DOHH2 (cell line): ENCODE results near the gene GDF2.

Source experiments
- H3F3A ChIP-seq: fragments of 200-600 bp; sonication (generic), shearing (Covaris generic); 2 replicates; pipeline ENCODE4 v1.6.0; 2016; ENCODE audit warnings: antibody characterized with exemption, mild to moderate bottlenecking; ENCODE audit not compliant: control insufficient read depth, insufficient read depth
- H3K27ac ChIP-seq: fragments of 200-600 bp; sonication (generic); 2 replicates; pipeline ENCODE4 v1.5.1; 2014; ENCODE audit warnings: low read depth, mild to moderate bottlenecking, low read length, moderate library complexity
- H3K27me3 ChIP-seq: fragments of 200-600 bp; sonication (generic); 2 replicates; pipeline ENCODE4 v1.6.1; 2014; ENCODE audit warnings: mild to moderate bottlenecking, low read length, mixed read lengths; ENCODE audit not compliant: control insufficient read depth
- H3K36me3 ChIP-seq: fragments of 200-600 bp; sonication (generic); 2 replicates; pipeline ENCODE4 v1.6.1; 2014; ENCODE audit warnings: mild to moderate bottlenecking, low read length, moderate library complexity, mixed read lengths; ENCODE audit not compliant: control insufficient read depth
- H3K4me1 ChIP-seq: fragments of 200-600 bp; sonication (generic); 2 replicates; pipeline ENCODE4 v1.6.1; 2014; ENCODE audit warnings: mild to moderate bottlenecking, low read length, mixed read lengths; ENCODE audit not compliant: control insufficient read depth
- H3K4me2 ChIP-seq: fragments of 200-600 bp; sonication (generic); 2 replicates; pipeline ENCODE4 v1.6.0; 2014; ENCODE audit warnings: mild to moderate bottlenecking, low read length, moderate library complexity
- H3K4me3 ChIP-seq: fragments of 200-600 bp; sonication (generic); 2 replicates; pipeline ENCODE4 v1.5.1; 2014; ENCODE audit warnings: mild to moderate bottlenecking, low read length, mixed read lengths
- H3K79me2 ChIP-seq: fragments of 200-600 bp; sonication (generic); 2 replicates; pipeline ENCODE4 v1.6.1; 2014; ENCODE audit warnings: mild to moderate bottlenecking, low read length, mixed read lengths; ENCODE audit not compliant: control insufficient read depth
- H3K9me2 ChIP-seq: fragments of 200-600 bp; sonication (generic); replicated peaks from 2 replicates; pipeline ENCODE4 v1.6.1; 2014; ENCODE audit warnings: mild to moderate bottlenecking, low read length, mixed read lengths; ENCODE audit not compliant: control insufficient read depth
- H3K9me3 ChIP-seq: fragments of 200-600 bp; sonication (generic); 2 replicates; pipeline ENCODE4 v1.6.1; 2014; ENCODE audit warnings: antibody characterized with exemption, low read length, mixed read lengths; ENCODE audit not compliant: control insufficient read depth, insufficient read depth
- H4K20me1 ChIP-seq: fragments of 200-600 bp; sonication (generic); 2 replicates; pipeline ENCODE4 v1.6.0; 2014; ENCODE audit warnings: low read depth, mild to moderate bottlenecking, antibody characterized with exemption, low read length, moderate library complexity; ENCODE audit not compliant: control insufficient read depth, insufficient read depth
- EZH2phosphoT487 ChIP-seq: fragments of 200-600 bp; sonication (generic); IDR thresholded peaks from 2 replicates; pipeline ENCODE4 v1.6.1; 2017; ENCODE audit warnings: borderline replicate concordance, mild to moderate bottlenecking, antibody characterized with exemption, low read length, moderate library complexity, mixed read lengths
- TF ChIP-seq, protein P1 (sequence below): fragments of 200-600 bp; sonication (generic); IDR thresholded peaks from one replicate; pipeline ENCODE4 v1.5.1; 2014; ENCODE audit warnings: antibody characterized with exemption, mild to moderate bottlenecking, low read depth, low read length; ENCODE audit not compliant: poor library complexity, severe bottlenecking

Gene GDF2

DNA sequence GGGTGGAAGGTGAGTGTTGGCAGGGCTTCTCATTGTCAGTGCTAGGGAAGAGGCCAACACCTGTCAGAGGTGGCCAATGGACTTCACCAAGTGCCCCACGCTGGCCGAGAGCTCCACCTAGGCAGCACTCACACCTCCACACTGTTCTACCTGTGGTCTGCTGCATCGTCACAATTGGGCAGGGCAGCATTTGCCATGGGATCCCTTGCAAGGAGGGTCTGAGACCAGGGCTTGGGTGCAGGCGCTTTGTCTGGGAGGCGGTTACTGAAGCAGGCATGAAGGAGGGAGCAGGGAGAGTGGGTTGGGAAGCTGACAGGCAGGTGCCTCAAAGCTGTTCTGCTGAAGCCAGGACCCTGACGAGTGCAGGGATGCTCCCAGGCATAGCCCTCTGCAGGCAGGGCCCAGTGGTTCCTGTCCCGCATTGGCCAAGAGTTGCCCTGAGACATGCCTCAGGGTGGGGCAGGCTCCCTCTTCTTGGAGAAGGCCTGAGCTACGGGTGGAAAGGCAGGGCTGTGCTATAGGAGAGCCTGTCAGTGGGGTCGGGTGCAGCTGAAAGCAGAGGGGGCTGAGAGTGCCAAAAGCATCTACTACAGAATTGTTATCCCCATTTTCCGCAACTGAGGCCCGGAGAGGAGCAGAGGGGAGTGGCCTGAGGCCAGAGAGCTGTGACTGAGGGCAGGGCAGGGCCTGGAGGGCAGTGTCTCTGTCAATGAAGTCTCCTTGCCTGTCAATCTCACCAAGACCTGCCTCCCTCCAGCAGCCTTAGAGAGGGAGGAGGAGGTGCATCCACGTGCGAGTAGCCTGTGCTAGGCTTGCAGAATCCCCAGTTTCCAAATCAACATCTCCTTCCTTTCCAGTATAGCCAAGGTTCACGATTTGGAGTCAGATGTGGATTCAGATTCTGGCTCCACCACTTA lies 29.9 kb downstream of the GDF2 start:
- Histone ChIP-seq H3K36me3 (no peaks in the 10 kb centered on the region), H3K9me3 (no peaks in the 10 kb centered on the region), H3K4me3 (no peak overlapping the region), H3K4me1 (no peaks in the 10 kb centered on the region), H3F3A (no peaks in the 10 kb centered on the region), H3K27me3 (no peaks in the 10 kb centered on the region), H3K27ac (no peak overlapping the region), H3K79me2 (no peaks in the 10 kb centered on the region), H4K20me1 (no peaks in the 10 kb centered on the region), H3K4me2 (no peak overlapping the region), H3K9me2 (no peaks in the 10 kb centered on the region)
- no peak for TF ChIP-seq EZH2phosphoT487
- TF ChIP-seq, protein P1, sequence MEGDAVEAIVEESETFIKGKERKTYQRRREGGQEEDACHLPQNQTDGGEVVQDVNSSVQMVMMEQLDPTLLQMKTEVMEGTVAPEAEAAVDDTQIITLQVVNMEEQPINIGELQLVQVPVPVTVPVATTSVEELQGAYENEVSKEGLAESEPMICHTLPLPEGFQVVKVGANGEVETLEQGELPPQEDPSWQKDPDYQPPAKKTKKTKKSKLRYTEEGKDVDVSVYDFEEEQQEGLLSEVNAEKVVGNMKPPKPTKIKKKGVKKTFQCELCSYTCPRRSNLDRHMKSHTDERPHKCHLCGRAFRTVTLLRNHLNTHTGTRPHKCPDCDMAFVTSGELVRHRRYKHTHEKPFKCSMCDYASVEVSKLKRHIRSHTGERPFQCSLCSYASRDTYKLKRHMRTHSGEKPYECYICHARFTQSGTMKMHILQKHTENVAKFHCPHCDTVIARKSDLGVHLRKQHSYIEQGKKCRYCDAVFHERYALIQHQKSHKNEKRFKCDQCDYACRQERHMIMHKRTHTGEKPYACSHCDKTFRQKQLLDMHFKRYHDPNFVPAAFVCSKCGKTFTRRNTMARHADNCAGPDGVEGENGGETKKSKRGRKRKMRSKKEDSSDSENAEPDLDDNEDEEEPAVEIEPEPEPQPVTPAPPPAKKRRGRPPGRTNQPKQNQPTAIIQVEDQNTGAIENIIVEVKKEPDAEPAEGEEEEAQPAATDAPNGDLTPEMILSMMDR = no peak

DNA sequence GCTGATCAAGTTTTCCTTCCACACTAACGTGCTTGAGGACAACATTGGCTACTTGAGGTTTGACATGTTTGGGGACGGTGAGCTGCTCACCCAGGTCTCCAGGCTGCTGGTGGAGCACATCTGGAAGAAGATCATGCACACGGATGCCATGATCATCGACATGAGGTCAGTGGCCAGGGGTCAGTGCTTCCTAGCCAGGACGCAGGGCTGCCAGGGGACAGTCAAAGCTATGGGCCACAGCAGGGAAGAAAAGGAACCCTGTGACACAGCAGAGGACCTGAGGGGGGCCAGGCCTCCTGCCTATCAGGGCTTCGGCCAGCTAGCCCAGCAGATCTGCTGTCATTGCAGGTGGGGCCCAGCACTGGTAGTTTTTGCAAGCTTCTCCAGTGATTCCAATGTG lies 31.1 kb downstream of the GDF2 start:
- Histone ChIP-seq H3F3A (no peaks in the 10 kb centered on the region), H3K27ac (no peak overlapping the region)

DNA sequence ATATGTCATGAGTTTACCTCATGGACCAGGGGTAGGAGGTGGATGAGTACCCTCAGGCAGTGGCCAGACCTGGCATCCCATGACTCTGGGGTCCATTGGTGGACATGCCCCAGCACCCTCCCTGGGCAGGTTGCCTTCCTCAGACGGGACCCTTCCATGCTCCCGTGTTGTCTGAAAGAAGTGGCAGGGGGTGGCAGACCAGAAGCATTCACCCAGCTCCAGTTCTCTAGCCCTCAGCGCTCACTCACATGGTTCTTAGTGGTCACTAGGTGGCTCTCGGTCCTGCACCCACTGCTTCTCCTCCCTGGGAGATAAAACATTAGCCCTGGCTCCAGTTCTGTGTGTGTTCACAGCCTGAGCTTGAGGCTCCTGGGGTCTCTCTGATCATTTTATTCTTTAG lies 31.9 kb downstream of the GDF2 start:
- no peak for TF ChIP-seq EZH2phosphoT487
- TF ChIP-seq, protein P1 = no peak
- Histone ChIP-seq H3F3A (no peaks in the 10 kb centered on the region), H3K36me3 (no peaks in the 10 kb centered on the region), H3K9me3 (no peaks in the 10 kb centered on the region), H4K20me1 (no peaks in the 10 kb centered on the region), H3K9me2 (no peaks in the 10 kb centered on the region), H3K27ac (no peak overlapping the region), H3K27me3 (no peaks in the 10 kb centered on the region), H3K4me2 (no peak overlapping the region), H3K4me3 (no peak overlapping the region), H3K79me2 (no peaks in the 10 kb centered on the region), H3K4me1 (no peaks in the 10 kb centered on the region)

More for the DNA sequence above, 31.1 kb downstream of the GDF2 start:
- no peaks in the 10 kb centered on the region for H3K27me3 ChIP-seq
- H3K4me1 ChIP-seq = no peaks in the 10 kb centered on the region
- H3K9me3 ChIP-seq = no peaks in the 10 kb centered on the region
- no peak overlapping the region for H3K4me2 ChIP-seq
- no peaks in the 10 kb centered on the region for H3K36me3 ChIP-seq
- H4K20me1 ChIP-seq = no peaks in the 10 kb centered on the region
- H3K4me3 ChIP-seq = no peak overlapping the region
- H3K79me2 ChIP-seq = no peaks in the 10 kb centered on the region
- TF ChIP-seq, protein P1 = no peak
- TF ChIP-seq EZH2phosphoT487 = no peak
- no peaks in the 10 kb centered on the region for H3K9me2 ChIP-seq
